Stimulated activated CD8-positive, alpha-beta memory T cell treated with anti-CD3 and anti-CD28 coated beads, Interleukin-15, amount 100 ng/mL, for 4 hours (primary cell): Measurements from ENCODE around the gene MS4A3.
"Not testable (repeated sequence)": the region's sequence is repeated elsewhere in the genome, so short reads cannot be mapped to it uniquely, and the experiment has no call there.

Source experiments
- DNase-seq, 2 donors: peaks; one replicate each; pipeline ENCODE4 v3.0.0-alpha.2; 2020; ENCODE audit warnings: low read depth in 2 of 2

The MS4A3 gene

GRCh38 chr11:60056349-60056969 lies at the start of gene MS4A3:
Gene MS4A3, plus strand, starts transcription at chr11:60056665. Its CDS starts 4,496 bp downstream, at chr11:60061161.
- DNase-seq = no peak

GRCh38 chr11:60016881-60017280 lies 39.6 kb upstream of the MS4A3 start, which contains the start of gene OOSP4B:
Gene OOSP4B, plus strand, starts transcription at chr11:60017181.
- DNase-seq = no peak

GRCh38 chr11:60018058-60018457 lies 38.4 kb upstream of the MS4A3 start:
- no peak for DNase-seq

GRCh38 chr11:60020376-60020775 lies 36.1 kb upstream of the MS4A3 start:
- DNase-seq = not testable (repeated sequence)

- no peak for DNase-seq
Measured at GRCh38 chr11:60029015-60029632, 27.3 kb upstream of the MS4A3 start.

GRCh38 chr11:60040109-60040508 lies 16.4 kb upstream of the MS4A3 start, which contains the start of gene OOSP2:
Gene OOSP2, plus strand, starts transcription at chr11:60040409. Its CDS starts 51 bp downstream, at chr11:60040460.
- DNase-seq = no peak

- DNase-seq = not testable (repeated sequence)
Measured at GRCh38 chr11:60050422-60050821, 6.0 kb upstream of the MS4A3 start.

- not testable (repeated sequence) for DNase-seq
Measured at GRCh38 chr11:60050839-60051238, 5.6 kb upstream of the MS4A3 start.

- DNase-seq = no peak
Measured at GRCh38 chr11:60059052-60059451, 2.6 kb downstream of the MS4A3 start.

GRCh38 chr11:60059521-60060240 lies 3.2 kb downstream of the MS4A3 start:
- no peak for DNase-seq

GRCh38 chr11:60064111-60064510 lies 7.6 kb downstream of the MS4A3 start:
- DNase-seq = no peak

- no peak for DNase-seq
Measured at GRCh38 chr11:60065801-60066200, 9.3 kb downstream of the MS4A3 start.

GRCh38 chr11:60069450-60069849 lies 13.0 kb downstream of the MS4A3 start:
- DNase-seq = no peak

- not testable (repeated sequence) for DNase-seq
Measured at GRCh38 chr11:60071644-60072043, 15.2 kb downstream of the MS4A3 start.

- no peak for DNase-seq
Measured at GRCh38 chr11:60077216-60077817, 20.9 kb downstream of the MS4A3 start.

- no peak for DNase-seq
Measured at GRCh38 chr11:60077981-60078380, 21.5 kb downstream of the MS4A3 start.

- no peak for DNase-seq
Measured at GRCh38 chr11:60078745-60079144, 22.3 kb downstream of the MS4A3 start.

GRCh38 chr11:60080535-60080934 lies 24.1 kb downstream of the MS4A3 start:
- DNase-seq = no peak

GRCh38 chr11:60084631-60085273 lies 28.3 kb downstream of the MS4A3 start:
- DNase-seq = no peak

- no peak for DNase-seq
Measured at GRCh38 chr11:60085909-60086308, 29.4 kb downstream of the MS4A3 start.

GRCh38 chr11:60087239-60087638 lies 30.8 kb downstream of the MS4A3 start:
- DNase-seq = no peak

GRCh38 chr11:60088364-60088763 lies 31.9 kb downstream of the MS4A3 start, which contains the start of gene MS4A2:
Gene MS4A2, plus strand, starts transcription at chr11:60088664. Its CDS starts 102 bp downstream, at chr11:60088766.
- DNase-seq = no peak
